Measurements from ENCODE around the gene UBXN10.
A peak's percentile ranks its signal among the peaks of the same experiment; 100 is the strongest.
"Not testable (repeated sequence)": the region's sequence is repeated elsewhere in the genome, so short reads cannot be mapped to it uniquely, and the experiment has no call there.

The UBXN10 gene

DNA sequence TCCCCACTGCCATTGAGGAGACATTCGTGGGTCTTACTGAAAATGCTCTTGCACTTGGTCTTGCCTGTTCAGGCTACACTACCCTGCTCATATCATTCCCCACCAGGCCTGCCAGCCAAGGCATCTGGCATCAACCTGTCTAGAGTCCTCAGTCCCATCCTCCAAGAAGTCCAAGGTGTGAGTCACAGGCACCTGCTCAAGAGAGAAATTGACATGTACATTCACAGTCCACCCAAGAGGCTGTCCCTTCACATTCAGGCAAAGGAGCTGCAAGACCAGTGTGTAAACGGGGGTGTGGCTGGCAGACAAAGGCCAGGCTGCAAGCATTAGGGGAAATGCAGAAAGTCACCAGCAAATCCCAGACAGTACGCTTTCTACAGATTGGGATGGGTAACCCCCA, 13.5 kb downstream of the UBXN10 start:
- DNase-seq, result no peak

DNA sequence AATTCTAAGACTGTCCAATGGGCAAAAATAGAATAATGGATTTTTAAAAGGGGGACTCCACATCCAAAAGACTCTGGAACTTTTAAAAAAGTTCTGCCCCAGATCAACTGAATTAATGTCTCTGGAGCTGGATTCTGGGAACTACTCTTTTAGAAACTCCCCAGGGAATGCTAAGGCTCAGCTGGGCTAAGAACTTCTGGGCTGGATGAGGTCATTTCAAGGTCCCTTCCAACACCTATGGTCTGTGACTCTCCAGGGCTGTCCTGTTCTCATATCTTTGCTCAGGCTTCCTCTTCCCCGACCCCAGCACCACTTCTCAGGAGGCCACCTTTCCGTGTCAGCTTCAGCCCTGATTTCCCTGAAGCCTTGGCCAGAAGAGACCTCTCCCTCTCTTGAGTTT, 13.9 kb downstream of the UBXN10 start:
- no peak for DNase-seq

DNA sequence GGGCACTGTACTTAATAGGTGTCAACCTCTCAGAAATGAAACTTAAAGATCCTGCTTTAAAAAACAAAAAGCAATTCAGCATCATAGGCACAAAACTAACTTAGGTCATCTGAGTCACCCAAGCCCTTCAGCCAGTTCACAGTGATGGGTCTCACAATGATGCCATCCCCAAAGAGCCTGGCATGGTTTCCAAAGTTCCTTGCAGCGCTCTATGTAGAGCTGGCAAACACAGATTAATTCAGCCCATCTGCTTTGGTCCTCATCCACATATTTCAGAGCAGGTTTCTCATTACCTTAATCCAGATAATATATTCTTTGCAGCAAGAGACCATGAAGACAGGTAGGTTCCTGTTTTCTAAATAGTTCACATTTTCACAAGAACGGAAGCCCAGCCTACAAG, 15.1 kb downstream of the UBXN10 start:
- DNase-seq, result no peak

DNA sequence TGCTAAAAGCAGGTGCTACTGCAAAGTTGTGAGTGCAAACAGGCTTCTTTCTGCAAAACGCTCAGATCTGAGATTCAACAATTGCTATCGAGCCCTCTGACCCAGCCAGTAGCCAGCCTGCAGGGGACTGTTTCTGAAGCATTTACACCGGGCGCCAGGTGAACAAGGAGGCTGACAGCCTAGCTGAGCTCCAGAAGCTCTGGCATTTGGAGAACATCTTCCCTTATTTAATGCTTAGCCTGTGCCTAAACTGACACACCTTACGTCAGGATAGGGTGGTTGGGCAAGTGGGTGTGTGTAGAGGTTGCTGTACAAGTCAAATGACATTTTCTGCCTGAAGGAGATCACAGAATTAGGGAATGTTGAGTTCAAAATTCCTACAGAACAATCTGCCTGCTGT, 16.3 kb downstream of the UBXN10 start:
- DNase-seq, result no peak

DNA sequence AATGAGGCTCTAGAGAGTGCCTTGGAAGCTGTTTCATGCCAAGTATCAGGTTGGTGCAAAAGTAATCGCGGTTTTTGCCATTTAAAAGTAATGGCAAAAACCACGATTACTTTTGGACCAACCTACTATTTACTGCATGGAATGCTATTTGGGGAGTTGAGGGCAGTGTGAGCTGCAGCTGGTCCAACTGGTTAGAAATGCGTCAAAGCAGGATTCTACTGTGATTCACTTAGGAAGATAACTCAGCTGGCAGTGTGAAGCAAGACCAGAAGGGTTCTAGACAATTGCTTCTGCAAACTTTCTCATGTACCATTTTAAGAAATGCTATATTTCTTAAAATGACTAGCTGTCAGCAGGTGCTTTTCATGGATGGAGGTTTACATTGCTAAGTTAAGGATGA, 21.6 kb downstream of the UBXN10 start:
- no peak for DNase-seq

DNA sequence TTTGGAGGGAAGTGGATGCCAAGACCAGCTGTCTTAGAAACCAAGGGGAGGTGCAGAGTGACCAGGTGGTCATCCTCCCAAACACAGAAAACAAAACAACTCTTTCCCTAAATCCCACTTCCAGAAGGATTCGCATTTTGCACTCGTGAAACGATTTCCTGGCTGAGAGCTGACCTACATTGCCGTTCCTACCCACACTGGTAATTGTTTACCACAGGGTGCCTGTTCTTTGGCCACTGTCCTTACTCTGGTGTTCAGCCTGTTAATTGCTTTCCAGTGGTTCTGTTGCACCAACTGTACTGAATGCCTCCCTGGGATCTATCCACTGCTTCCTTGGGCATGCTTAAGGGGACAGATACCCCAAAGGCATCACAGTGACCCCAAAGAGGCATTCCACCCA, 23.6 kb downstream of the UBXN10 start:
- peak in 1 of 58 donors; percentile 19 for DNase-seq

DNA sequence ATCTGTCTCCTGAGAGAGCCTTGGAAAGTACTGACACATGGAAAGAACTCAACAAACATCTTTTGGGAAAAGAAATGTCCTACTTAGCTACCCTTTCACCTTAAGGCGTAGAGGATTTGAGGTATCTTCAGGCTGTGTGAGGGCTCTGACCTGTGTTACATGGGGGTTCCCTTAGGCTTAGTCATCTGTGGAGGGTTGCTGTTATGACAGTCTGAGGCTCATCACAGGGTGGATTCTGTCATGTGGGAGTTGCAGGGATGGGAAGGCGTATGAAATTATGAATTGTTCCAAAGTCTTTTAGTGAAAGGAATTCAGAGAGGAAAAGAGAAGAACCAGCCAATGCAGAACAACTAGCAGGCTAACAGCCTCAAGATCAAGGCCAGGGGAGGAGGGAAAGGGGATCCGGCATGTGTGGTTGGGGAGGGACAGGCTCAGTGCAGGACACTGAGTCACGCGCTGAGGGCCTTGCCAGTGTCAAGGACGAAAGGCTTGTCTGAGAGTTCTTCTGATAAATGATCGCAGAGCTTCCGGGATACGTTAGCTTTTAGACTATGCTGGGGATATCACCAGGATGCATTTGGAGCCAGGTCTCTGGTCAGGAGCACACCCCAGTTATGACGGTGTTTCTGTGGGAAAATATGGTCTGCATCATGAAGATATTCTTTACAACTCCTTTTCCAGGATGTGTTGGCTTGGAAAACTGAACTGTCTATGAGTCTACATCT, 25.0 kb downstream of the UBXN10 start:
- no peak for DNase-seq

DNA sequence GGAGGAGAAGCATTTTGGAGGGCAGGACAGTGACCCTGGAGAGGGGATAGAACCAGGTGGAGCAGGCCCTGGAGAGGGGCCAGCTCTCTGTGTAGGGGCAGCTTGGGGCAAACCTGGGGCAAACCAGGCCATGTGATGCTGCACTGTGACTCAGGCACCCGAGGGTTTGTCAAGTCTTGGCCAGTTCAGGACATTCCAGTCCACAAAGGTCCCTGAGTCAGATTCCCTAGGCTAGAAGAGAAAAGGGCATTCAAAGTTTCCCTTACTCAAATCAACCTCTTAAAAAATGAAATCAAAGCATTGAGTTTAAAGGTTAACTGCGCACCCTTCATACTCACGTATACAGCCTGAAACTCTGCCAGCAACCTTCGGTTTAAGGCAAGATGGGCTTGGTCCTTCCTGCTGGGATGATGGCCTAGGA, 25.6 kb downstream of the UBXN10 start:
- no peak for DNase-seq

DNA sequence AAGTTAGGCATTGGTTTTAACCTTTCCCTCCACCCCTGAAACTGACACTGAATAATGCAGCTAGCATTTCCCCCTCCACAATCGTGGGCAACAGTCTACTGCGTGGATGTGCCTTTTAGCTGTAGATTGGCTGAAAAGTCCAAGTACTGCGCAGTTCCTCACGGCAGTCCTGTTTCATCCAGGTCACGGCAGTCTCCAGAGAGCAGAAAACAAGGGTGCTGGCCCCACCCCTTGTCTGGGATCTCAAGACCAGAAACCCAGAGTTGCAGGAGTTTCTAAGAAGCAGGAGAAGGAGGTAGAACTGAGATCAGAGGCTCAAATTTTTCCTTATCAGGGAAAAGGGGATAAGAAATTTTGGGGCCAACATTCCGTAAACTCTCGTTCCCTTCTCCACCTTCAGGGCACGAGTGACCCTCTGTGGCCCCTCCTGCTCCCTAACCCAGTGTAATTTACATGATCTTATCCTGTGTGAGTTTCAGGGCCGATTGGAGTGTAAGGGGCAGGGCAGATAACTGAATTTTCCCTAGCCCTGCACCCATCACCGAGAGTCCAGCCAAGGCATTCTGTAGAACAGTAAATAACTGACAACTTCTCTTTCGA, 26.3 kb downstream of the UBXN10 start:
- no peak for DNase-seq

DNA sequence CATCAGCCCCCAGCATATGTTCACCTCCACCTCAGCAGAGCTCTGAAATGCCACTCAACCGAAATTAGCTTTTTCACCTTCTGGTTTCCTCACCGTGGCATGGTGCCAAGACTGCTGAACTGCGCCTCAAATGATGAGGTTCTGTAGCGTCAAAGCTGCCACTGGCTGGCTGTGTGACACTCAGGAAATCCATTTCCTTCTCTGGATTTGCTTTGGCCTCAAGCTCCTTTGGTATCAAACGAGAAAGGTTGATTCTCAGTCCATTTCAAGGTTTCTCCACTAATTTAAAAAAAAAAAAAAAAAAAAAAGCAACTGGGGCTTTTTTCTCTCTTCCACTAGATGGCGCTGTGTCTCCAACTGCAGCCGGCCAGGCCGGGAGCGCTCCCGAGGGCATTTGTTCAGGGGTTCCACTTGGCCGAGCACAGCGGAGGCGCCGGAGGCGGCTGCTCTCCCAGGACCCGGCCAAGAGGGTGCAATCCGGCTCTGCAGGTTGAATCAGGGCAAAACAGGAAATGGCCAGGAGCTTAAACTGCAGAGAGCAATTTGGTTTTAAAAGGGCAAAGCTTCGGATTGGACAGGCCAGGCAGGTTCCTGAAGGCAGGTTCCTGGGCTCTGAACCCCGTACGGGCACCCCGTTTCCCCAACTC, 26.9 kb downstream of the UBXN10 start:
- DNase-seq, result peak in 43 of 58 donors; percentile 12 to 69 (median 37)

DNA sequence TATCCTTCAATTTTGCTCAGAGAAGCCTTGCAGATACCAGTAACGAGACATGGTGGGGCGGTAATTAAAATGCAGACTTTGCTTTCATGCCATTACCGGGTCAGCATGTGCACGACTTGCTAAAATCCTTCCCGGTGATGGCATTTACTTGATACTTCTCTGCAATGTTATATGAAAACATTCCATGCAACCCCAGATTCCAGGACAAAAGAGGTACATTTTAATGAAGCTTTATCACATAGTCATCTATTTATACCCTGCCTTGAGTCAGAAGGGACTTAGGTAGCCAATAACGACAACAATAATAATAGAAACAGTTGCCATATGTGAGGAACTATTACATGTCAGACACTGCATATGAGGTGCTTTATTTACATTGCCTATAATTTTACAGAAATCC, 29.8 kb downstream of the UBXN10 start:
- no peak for DNase-seq

DNA sequence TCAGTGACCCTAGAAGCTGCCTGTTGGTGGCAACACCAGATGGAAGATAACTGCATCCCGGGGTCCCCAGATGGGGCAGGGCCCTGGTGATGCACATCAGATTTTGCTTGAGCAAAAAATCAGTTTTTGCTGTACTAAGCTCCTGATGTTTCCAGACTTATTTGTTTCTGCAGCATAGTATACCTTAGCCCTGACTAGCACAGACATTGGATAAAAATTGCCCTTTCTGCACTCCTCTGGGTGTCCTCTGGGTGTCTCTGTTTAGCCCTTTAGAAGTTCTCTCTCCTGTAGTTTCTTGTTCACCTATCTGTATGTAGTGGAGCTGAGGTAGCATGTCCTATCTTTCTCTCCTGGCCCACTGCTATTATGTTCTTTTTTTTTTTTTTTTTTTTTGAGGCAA, 30.7 kb downstream of the UBXN10 start:
- no peak for DNase-seq

DNA sequence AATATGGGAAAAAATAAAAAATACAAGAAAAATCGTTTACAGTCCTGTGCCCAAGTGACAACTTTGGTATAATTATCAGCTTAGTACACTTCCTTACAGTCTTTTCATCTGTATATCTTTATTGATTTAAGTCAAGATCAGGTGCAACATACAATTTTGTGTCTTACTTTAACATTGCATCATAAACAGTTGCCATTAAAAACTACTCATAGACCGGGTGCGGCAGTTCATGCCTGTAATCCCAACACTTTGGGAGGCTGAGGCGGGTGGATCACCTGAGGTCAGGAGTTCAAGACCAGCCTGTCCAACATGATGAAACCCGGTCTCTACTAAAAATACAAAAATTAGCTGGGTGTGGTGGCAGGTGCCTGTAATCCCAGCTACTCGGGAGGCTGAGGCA, 33.2 kb downstream of the UBXN10 start:
- DNase-seq, result not testable (repeated sequence)

DNA sequence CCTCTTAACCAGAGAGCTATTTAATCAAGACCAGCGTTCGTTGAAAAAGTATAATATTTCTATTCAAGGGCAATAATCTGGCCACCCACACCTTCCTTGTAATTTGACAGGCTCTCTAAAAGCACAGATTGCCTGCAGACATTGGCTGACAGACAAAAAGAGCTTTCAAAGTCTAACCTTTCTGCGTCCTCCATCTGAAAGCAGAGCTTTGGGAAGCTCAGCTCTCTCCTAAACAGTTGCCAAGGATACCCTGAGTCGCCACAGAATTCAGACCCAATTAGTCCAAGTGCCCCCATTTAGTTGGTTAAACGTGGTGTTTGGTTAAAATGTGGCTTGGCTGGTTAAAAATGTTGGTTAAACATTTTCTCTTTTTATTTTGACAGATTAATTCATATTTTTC, 34.1 kb downstream of the UBXN10 start:
- DNase-seq, result peak in 11 of 58 donors; percentile 6 to 57 (median 20)

DNA sequence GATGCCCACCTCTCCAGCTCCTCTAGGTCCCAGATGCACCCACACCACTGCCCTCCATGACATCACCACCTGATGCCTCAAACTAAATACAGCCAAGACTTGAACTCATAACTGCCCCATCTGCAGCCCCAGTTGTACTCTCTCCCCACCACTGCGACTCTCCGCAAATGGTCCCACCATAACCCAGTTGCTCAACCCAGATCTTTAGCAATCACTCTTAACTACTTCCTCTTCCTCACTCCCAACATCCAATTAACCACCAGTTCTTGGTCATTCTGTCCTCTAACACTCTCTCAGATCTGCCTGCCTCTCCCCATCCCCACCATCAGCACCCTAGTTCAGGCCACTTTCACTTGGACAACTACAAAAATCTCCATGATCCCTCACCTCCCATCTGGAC, 37.2 kb downstream of the UBXN10 start:
- no peak for DNase-seq

DNA sequence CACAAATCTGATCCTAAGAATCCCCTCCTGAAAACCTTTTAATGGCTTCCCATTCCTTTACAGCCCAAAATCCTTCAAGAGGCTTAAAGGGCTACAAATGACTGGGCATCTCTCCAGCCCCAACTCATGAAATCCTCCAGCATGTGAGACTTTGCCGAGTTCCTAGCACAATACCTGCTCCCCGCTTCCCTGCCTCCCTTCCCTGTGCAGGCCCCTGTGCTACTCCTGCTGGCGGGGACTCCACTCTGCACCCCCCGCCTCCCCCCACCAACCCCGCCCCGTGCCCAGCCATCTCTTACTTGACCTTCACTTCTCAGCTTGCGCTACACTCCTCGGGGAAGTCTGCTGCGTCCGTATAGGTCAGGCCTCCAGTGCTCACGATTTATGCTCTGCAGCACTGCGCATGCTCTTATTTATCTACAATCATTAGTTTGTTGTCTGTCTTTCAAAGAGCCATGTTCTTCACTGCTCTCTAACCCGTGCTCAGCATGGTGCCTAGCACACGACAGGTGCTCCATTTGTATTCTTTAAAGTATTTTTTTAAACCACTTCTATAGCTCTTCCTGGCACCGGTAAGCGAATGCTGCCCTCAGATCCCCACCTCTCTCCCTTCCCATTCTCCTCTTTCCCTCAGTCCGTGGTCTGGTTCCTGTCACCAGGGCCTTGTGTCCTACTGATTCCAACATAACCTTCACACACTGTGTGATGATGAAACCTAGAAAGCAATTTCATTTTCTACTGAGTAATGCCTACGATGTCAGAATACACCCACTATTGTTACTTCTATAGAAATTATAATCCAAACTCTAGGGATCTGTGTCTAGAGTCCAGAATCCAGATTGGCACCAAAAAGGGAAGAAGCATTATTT, 37.9 kb downstream of the UBXN10 start:
- peak in 1 of 58 donors; percentile 3 for DNase-seq

DNA sequence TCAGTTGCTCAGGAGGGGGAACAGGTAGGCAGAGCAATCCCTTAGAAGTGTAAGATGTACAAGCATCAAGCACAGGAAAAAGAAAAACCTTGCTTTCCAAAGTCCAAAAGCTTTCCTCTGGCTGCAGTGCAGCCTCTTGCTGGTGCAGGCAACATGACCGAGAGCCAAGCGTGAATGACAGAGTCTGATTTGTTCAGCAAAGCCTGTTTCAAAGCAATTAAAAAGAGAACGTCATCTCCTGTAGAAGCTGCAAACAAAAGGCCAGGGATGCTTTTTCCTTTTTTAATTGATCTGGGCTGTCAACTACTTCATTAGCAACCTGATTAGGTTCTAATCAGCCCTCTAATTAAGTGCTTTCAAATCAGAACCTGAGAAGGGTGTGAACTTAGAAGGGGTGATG, 38.6 kb downstream of the UBXN10 start:
- peak in 14 of 58 donors; percentile 7 to 47 (median 27) for DNase-seq

DNA sequence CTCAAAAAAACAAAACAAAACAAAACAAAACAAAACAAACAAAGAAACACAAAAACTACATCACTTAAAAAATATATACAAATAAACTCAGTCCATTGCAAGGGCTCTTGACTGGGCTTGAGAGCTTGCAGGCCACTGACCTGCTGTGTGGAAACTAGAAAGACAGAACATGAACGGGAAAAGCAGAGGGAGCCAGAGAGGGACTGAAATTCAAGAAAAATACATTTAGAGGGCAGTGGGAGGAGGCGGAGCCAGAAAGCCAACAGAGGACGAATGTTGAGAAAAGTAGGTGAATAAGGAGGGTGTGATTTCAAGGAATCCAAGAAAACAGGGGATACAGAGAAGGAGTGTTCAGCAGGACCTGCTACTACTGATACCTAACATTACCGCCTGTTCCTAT, 41.8 kb downstream of the UBXN10 start:
- no peak for DNase-seq

DNA sequence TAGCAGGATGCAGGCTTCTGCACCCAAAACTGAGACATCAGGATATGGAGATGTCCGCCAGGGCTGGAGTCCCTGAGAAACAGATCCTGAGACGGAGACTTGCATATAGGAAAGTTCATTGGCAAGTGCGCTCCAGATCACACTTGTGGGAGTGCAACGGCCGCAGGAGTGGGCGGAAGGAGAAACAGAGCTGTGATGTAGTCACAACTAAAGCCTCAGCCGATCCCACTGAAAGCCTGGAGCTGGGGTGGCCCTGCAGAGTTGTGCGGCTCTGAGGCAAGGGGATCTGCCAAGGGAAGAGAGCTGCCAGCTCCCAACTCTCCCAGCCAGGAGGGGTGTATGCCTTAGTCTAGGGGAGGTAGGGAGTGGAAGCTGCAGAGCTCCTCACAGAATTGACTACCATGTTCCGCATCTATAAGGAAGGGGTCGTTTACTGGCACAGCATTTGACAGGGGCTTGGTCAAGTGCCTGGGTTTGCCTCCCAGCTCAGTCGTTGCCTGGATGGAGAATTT, 42.5 kb downstream of the UBXN10 start:
- peak in 28 of 58 donors; percentile 4 to 69 (median 28) for DNase-seq

DNA sequence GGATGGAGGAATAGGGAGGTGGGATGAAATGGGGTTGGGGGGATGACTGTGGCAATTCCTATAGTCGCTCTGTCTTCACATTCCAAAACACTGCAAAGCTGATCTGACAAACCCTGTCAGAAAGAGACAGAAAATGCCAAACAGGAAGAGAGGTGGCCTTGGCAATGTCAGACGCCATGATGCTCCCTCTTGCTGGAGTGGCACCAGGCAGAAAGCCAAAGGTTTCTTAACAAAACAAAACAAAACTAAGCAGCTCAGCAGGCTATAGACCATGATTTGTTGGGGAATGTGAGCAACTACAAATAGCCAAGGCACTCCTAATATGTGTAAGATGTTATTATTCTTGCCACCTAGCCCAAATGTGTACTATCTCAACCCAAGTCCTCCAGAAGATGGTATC, 43.3 kb downstream of the UBXN10 start:
- DNase-seq, result no peak

DNA sequence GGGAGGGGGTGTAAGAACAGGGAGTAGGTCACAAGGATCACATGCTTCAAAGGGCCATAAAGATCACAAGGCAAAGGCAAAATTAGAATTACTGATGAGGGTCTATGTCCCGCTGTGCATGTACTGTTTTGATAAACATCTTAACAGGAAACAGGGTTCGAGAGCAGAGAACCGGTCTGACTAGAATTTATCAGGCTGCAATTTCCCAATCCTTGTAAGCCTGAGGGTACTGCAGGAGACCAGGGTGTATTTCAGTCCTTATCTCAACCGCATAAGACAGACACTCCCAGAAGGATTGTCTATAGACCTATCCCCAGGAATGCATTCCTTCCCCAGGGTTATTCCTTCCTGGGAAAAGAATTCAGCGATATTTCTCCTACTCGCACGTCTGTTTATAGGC, 46.7 kb downstream of the UBXN10 start:
- DNase-seq, result not testable (repeated sequence)

DNA sequence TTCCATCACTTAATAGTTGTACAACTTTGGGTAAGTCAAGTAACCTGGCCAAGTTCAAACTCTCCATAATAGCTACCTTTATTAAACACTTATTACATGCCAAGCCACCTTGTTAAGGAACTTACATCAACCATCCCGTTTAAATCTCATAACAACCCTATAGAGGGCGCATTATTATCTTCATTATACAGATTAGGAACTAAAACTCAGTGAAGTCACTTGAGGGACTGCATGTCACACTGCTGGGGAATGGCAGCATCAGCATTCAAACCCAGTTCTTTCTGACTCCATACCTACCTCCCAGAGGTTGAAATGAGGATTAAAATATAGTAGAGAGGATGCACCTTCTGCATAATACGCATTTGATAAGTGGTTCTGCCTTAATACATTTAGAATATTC, 47.5 kb downstream of the UBXN10 start:
- DNase-seq, result no peak

Measured in anterior cingulate cortex (tissue), 58 donors.